Measurements from ENCODE around the gene CDH8.

- TF ChIP-seq CTCF (IDR thresholded peaks at IDR 0.05) (no peak), POLR2A (IDR thresholded peaks at IDR 0.05) (no peak)
These were observed 17.8 kb downstream of the CDH8 start for GRCh38 chr16:62018301-62019060.

Measured in body of pancreas (tissue), 4 donors.